GM13976 (cell line): ENCODE data around the gene PIF1.

ENCODE experiments used
- DNase-seq: peaks from one replicate; pipeline ENCODE4 v3.0.0; 2012; ENCODE audit warnings: low spot score
- CTCF ChIP-seq: IDR thresholded peaks from 2 replicates; pipeline ENCODE4 v1.5.1; 2012; ENCODE audit warnings: borderline replicate concordance, mild to moderate bottlenecking; ENCODE audit not compliant: insufficient read depth; ENCODE audit errors: extremely low read depth, missing control alignments, control extremely low read depth
- in situ Hi-C: fragments of 300-500 bp; cut with MboI; formaldehyde crosslinking; loops from one replicate; pipeline ENCODE4 v1.12.0; 2022; ENCODE audit warnings: low sequenced_read_pairs, mixed read lengths, inconsistent platforms; ENCODE audit not compliant: unreplicated experiment

The PIF1 gene

GRCh38 chr15:64847876-64848716 is 22.6 kb upstream of the PIF1 start:
- no peak for DNase-seq
- in situ Hi-C loops, result no loop called here
- TF ChIP-seq CTCF, result no peak

- DNase-seq, result no peak
- no peak for TF ChIP-seq CTCF
- in situ Hi-C loops, result no loop called here
These were observed 22.0 kb upstream of the PIF1 start for GRCh38 chr15:64847448-64847847.

- TF ChIP-seq CTCF, result no peak
- no peak for DNase-seq
- in situ Hi-C loops, result no loop called here
These were observed 21.6 kb upstream of the PIF1 start for GRCh38 chr15:64847016-64847415.

- in situ Hi-C loops, result no loop called here
- no peak for TF ChIP-seq CTCF
- no peak for DNase-seq
These were observed 20.6 kb upstream of the PIF1 start for GRCh38 chr15:64845831-64846595.

DNA sequence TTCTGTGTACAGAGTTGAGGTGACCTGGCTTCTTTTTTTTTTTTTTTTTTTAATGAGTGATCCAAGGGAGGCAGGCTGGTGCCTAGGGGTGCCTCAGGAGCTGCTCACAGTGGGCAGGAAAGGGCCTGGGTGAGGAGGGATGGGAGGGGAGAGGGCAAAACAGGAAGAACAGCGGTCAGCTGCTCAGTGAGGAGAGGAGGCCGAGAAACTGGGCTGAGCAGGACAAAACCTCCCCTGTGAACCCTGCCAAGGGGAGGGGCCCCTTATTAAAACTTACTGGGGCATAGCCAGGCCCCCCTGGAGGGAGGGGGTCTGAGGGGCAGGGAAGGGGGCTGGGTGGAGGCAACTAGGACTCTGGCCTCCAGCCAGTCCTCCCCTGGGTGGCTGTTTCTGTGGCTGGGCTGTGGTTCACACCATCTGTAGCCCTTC is 19.8 kb upstream of the PIF1 start:
- no peak for DNase-seq

More for the DNA sequence above, 19.8 kb upstream of the PIF1 start:
- in situ Hi-C loops, result no loop called here
- TF ChIP-seq CTCF, result no peak
